Stimulated activated CD4-positive, alpha-beta T cell treated with anti-CD3 and anti-CD28 coated beads, Interleukin-4, amount 100 ng/mL, for 1 hour (primary cell): ENCODE measurements around the gene RYR1.
"Not testable (repeated sequence)": the region's sequence is repeated elsewhere in the genome, so short reads cannot be mapped to it uniquely, and the experiment has no call there.

ENCODE experiments used
- DNase-seq: peaks from one replicate; pipeline ENCODE4 v3.0.0-alpha.2; 2020

The RYR1 gene

DNA sequence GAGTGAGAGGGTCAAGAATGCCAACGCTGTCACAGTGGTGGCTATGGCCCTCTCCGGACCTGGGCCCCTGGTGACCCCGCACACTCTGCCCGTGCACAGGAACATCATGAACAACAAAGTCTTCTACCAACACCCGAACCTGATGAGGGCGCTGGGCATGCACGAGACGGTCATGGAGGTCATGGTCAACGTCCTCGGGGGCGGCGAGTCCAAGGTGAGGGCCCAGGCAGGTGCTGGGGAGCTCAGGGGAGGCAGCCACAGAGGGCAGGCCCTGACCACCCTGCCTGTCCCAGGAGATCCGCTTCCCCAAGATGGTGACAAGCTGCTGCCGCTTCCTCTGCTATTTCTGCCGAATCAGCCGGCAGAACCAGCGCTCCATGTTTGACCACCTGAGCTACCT, 62.6 kb downstream of the RYR1 start:
- DNase-seq: no peak

DNA sequence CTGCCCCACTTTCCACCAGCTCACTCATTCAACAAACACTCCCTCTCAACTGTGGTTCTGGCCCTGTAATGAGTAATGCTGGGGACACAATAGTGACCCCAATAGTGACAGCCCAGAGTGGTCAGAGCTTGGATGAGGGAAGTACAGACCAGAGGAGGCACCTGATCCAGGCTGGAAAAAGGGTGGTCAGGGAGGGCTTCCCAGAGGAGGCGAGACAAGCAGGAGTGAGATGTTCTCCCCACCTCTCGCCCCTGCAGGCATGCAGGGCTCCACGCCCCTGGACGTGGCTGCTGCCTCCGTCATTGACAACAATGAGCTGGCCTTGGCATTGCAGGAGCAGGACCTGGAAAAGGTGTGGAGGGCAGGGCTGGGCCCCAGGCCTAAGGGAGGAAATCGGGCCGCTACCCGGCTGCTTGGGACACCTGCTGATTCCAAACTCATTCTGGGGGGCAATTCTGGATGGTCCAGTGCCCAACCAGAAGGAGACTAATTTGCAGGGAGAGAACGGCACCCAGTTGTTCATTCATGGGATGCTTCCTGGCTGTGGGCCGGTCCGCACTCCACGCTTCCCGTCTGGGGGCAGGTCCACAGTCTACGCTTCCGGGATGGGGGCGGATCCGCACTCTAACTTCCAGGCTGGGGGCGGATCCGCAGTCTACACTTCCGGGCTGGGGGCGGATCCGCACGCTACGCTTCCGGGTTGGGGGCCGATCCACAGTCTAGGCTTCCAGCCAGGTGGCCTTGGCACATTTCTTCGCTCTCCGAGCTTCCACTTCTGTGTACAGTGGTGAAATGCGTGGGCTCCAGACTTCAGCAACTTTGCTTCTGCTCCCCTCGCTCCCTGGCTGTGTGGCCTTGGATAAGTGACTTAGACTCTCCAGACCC, 63.4 kb downstream of the RYR1 start:
- DNase-seq: no peak

DNA sequence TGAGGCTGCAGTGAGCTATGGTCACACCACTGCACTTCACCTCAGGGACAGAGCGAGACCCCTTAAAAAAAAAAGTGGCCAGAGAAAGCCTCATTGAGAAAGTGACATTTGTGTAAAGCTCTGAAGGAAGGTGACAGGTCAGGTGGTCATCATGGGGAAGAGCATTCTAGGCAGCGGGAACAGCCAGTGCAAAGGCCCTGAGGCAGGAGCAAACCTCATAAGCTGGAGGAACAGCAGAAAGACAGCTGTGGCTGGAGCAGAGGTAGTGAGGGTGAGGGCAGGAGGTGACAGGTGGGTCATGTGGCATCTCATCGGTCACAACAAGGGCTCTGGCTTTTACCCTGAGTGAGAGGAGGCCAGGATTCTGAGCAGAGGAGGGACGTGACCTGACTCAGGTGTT, 64.4 kb downstream of the RYR1 start:
- DNase-seq: no peak

DNA sequence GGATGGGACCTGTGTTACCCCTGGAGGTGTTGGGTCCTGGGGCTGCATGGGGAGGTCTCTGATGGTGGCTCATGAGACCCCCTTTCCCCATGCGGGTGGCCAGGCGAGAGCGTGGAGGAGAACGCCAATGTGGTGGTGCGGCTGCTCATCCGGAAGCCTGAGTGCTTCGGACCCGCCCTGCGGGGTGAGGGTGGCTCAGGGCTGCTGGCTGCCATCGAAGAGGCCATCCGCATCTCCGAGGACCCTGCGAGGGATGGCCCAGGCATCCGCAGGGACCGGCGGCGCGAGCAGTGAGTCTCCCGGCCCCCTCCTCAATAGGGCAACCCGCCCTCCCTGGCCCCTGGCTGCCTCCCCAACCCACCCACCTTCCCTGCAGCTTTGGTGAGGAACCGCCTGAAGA, 66.0 kb downstream of the RYR1 start:
- no peak for DNase-seq

DNA sequence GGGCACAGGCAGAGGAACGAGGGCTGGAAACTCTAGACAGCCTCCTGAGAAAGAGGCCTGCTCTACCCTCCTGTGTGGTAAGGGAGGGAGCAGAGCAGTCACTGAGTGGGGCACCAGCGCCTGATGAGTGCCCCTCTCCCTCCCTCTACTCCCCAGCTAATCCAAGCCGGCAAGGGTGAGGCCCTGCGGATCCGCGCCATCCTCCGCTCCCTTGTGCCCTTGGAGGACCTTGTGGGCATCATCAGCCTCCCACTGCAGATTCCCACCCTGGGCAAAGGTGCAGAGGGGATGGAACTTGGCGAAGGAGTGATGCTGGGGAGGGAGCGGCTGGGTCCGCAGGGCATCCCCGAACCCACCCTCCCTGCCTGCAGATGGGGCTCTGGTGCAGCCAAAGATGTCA, 67.0 kb downstream of the RYR1 start:
- DNase-seq: no peak

DNA sequence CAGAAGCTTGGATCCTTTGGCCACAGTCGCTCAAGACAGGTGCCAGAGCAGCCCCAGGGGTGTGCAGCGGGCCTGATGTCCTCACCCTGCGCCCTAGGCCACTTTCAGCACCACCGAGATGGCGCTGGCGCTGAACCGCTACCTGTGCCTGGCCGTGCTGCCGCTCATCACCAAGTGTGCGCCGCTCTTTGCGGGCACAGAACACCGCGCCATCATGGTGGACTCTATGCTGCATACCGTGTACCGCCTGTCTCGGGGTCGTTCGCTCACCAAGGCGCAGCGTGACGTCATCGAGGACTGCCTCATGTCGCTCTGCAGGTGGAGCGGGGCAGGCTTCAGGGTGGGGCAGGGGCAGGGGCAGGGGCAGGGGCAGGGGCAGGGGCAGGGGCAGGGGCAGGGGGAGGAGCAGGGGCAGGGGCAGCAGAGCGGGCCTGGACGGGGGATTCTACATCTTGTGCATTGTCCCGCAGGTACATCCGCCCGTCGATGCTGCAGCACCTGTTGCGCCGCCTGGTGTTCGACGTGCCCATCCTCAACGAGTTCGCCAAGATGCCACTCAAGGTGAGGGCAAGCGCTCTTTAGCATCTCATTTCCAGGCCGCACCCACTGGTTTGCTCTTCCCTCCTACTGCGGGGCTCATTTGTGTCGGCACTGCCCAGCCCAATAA, 69.1 kb downstream of the RYR1 start:
- DNase-seq: no peak

DNA sequence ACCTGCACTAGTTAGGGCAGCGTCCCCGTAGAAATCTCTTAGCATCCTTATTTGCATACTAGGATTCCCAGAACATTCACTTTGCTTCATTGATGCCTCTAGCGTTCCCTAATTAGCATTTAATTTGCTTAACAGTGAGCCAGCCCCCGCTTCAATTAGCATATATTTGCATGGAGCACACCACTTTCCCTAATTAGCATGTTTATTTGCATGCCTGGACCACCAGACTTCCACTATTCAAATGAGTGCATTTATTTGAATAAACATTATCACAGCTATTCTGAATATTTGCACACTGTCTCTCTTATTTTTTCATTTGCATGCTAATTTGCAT, 69.6 kb downstream of the RYR1 start:
- no peak for DNase-seq

DNA sequence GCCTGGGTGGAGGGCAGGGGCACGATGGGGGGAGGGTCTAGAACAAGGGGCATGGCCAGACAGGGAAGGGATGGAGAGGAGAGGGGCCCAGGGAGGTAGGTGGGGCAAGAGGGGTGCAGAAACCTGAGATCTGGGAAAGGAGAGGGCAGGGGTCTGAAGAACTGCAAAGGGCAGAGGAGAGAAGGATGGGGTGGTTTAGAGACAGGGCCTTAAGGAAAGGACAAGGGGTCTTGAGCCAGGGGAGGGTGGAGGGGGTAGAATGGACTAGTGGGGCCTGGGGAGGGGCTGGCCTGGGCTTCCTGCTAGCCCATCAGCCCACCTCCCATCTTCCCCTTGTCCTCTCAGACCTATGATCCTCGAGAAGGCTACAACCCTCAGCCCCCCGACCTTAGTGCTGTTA, 72.5 kb downstream of the RYR1 start:
- no peak for DNase-seq

DNA sequence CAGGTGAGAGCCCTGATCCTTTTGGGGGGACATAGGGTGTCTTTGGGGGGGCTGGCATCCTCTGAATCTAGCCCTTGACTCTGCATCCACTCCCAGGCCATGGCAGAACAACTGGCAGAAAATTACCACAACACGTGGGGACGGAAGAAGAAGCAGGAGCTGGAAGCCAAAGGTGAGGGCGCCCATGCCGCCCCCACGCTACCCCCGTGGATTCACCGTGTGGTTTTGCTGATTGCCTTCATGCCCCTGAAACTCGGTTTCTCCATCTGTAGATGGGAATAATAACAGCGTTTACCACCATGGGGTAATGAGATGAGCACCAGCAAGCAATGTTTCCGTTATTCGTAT, 72.9 kb downstream of the RYR1 start:
- no peak for DNase-seq

DNA sequence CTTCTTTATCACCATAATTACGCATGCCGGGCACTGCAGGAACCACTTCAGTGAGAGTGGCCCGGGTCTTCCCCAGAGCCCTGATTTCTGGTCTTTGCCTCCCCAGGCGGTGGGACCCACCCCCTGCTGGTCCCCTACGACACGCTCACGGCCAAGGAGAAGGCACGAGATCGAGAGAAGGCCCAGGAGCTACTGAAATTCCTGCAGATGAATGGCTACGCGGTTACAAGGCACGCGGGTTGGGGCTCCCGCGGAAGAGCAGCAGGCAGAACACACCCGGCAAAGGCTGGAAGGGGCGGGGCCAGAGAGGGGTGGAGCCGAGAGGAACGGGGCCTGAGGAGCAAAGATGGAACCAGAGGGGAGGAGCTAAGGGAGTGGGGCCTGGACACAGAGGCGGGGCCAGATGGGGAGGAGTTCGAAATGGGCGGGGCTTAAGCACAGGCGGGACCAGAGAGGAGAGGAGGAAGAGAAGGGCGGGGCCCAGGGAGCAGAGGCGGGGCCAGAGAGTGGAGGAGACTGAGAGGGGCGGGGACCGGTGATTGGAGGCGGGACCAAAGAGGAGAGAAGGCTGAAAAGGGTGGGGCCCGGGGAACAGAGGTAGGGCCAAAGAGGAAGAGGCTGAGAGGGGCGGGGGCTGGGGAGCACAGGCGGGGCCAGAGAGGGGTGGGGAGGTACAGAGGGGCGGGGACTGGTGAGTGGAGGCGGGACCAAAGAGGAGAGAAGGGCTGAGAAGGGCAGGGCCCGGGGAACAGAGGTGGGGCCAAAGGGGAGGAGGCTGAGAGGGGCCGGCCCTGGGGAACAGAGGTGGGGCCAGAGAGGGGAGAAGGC, 73.4 kb downstream of the RYR1 start:
- DNase-seq: peak; percentile 90

DNA sequence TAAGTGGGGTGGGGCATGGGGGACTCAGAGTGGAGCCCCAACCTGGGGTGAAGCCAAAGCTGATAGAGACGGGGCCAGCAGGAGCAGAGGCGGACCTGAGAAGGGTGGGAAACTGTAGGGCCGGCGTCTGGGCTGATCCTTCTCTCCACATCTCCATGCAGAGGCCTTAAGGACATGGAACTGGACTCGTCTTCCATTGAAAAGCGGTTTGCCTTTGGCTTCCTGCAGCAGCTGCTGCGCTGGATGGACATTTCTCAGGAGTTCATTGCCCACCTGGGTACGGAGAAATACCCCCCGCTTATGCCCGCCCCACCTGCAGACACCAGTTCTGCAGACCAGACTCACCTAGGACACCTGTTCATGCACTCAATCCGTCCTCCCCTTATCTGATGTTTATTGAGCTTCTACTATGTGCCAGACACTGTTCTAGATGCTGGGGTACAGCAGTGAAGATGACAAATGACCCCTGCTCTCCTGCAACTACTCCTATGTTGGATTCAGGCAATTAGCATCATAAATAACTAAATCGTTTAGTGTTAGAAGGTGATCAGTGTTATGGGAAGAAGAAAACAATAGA, 74.1 kb downstream of the RYR1 start:
- no peak for DNase-seq

DNA sequence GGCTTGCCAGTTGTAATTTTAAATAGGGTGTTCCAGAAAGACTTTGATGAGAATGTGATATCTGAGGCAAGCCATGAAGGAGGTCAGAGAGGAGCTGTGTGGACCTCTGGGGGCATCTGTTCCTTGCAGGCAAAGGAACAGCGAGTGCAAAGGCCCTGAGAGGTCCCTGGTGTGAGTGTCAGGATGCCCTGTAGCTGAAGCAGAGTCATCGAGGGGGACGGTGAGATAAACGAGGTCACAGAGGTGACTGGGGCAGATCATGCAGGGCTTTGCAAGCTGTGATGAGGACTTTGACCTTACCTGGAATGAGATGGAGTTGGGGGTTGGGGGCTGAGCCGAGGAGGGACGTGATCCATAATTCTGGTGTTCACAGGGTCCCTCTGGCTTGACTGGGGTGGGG, 75.0 kb downstream of the RYR1 start:
- DNase-seq: no peak

DNA sequence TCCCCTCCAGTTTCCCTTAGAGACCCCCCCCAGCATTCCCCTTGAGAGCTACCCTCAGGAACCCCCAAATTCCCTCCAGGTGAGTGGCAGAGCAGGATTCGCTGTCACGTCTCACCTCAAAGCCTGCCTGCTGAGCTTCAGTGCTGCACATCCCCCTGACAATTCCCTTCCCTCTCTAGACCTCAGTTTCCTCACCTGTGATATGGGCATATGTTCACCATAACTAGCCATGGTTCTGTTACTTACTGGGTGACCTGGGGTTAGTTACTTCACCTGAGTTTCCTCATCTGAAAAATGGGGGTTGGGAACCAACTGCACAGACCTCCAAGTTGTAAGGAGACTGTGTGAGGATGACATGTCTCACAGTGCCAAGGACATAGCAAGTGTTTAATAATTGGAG, 75.5 kb downstream of the RYR1 start:
- DNase-seq: no peak

DNA sequence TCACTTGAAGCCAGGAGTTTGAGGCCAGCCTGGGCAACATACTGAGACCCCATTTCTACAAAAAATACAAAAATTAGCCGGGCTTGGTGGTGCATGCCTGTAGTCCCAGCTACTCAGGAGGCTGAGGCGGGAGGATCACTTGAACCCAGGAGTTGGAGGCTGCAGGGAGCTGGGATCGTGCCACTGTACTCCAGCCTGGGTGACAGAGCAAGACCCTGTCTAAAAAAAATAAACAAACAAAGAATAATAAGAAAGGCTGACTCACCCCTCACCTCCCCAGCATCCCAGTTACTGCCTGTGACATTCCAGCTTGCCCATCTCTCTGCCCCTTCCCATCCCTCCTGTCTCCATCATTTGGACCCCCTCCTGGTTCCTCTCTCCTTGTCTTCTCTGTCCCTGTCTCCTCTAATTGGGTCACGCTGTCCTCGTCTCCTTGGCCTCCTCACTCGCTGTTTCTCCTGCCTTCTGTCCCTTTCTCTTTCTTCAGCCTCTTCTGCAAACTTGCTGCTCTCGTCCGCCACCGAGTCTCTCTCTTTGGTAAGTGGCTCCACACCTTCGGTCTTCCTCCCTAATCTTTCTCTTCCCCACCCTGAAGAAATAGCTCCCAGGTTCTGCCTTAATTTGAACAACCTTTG, 77.7 kb downstream of the RYR1 start:
- DNase-seq: no peak

DNA sequence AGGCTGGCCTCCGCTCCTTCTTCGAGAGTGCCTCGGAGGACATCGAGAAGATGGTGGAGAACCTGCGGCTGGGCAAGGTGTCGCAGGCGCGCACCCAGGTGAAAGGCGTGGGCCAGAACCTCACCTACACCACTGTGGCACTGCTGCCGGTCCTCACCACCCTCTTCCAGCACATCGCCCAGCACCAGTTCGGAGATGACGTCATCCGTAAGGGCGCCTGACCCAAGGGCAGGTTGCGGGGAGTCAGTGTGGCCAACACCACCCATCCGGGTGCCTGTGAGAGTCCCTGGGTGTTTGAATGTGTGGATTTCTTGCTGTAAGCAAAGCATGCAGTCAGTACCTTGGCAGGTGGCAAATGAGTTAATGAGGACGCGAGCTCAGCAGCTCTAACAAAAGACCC, 78.8 kb downstream of the RYR1 start:
- DNase-seq: no peak

DNA sequence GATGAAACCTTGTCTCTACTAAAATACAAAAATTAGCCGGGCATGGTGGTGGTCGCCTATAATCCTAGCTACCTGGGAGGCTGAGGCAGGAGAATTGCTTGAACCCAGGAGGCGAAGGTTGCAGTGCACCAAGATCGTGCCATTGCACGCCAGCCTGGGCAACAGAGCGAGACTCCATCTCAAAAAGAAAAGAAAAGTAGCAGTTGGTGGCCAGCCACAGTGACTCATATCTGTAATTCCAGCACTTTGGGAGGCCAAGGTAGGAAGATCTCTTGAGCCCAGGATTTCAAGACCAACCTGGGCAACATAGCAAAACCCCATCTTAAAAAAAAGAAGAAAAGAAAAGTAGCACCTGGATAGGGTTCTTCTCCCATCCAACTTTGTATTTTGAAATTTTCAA, 79.7 kb downstream of the RYR1 start:
- DNase-seq: not testable (repeated sequence)

DNA sequence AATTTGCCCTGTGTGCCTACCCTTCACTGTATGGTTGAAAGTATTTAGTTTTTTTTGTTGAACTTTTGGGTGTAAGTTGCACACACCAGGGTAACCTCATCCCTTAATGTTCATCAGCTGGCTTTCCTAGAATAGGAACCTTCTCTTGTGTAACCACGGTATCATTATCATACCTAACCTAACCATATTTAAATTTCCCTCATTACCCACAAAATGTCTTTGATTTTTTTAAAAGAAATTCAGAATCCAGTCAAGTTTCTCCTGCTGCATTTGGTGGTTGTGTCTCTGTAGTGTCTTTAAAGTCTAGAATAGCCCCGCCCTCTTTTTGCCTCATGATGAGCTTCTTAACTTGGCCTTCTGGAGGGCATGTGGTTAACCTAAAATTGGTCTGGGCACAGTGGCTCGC, 80.3 kb downstream of the RYR1 start:
- DNase-seq: no peak

DNA sequence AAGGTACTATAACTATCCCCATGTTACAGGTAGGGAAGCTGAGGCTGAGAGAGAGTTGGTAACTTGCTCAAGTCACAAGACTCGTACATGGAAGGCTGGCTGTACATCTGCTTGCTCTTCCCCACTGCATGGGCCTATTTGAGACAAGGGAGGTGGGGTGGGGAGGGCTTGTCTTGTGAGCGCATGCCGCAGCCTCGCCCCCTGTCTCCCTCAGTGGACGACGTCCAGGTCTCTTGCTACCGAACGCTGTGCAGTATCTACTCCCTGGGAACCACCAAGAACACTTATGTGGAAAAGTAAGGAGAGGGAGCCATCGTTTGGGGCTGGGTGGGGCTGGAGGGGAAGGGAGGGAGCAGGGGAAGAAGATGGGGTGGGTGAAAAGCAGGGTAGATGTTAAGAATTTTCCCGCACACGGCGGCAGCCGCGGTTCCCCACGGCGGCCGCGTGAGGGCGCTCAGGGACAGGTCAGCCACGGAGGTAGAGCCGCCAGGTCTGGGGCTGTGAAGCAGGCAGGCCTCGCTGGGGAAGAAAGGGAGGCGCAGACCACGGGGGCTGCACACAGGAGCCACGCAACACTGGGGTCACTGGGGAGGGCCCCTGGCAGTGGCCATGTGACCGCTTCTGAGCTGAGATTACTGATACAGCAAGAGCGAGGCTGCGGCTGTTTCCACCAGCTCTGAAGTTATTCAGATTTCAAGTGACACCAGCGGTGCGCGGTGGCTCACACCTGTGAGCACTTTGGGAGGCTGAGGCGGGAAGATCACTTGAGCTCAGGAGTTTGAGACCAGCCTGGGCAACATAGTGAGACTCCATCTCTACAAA, 81.5 kb downstream of the RYR1 start:
- DNase-seq: peak; percentile 81

DNA sequence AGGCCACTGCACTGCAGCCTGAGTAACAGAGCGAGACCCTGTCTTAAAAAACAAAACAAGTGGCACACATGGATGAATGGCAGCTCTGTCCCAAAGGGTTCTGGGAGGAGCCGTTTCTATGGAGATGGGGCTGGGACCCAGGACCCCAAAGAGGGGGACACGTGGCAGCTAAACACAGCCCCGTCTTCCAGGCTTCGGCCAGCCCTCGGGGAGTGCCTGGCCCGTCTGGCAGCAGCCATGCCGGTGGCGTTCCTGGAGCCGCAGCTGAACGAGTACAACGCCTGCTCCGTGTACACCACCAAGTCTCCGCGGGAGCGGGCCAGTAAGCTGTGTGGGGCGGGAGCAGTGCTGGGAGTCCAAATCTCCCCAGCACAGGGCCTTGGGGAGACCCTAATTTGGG, 82.4 kb downstream of the RYR1 start:
- DNase-seq: no peak

DNA sequence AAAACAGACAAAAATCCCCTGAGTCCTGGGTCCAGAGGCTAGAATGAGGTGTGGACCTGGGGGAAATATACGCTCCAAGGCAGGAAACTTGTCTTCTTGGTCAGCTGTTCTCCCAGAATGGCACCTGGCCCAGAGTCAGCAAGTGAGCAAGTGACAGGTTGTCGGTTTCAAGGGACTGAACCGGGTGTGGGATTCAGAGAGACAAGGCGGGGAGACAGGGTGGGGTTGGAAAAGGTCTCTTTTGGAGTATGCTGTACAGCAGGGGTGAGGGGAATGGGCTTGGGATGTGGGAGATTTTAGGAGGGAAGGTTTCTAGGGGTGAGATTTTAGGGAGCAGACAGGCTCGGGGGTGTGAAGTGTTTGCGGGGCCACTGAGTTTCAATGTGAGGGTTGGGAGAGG, 83.3 kb downstream of the RYR1 start:
- no peak for DNase-seq

DNA sequence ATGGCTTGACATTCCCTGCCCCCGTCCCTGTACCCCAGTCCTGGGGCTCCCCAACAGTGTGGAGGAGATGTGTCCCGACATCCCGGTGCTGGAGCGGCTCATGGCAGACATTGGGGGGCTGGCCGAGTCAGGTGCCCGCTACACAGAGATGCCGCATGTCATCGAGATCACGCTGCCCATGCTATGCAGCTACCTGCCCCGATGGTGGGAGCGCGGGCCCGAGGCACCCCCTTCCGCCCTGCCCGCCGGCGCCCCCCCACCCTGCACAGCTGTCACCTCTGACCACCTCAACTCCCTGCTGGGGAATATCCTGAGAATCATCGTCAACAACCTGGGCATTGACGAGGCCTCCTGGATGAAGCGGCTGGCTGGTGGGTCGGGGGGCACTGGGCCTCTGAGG, 83.8 kb downstream of the RYR1 start:
- no peak for DNase-seq

DNA sequence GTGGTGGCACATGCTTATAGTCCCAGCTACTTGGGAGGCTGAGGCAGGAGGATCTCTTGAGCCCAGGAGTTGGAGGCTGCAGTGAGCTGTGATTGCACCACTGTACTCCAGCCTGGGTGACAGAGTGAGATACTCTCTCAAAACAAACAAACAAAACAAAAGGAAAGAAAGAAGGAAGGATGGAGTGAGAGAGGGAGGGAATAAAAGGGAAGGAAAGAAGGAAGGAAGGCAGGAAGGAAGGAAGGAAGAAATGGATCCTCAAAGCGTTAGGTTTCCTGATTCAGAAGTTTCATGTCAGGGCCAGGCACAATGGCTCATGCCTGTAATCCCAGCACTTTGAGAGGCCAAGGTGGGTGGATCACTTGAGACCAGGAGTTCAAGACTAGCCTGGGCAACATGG, 84.5 kb downstream of the RYR1 start:
- not testable (repeated sequence) for DNase-seq
